Activated T-helper 1 cell treated with anti-CD3 and anti-CD28 coated beads, Interleukin-12 subunit alpha, Interleukin-12 subunit beta, Interleukin-2, Interleukin-4 antibody, amounts not matched to agents 30 ng/mL and 10 ng/mL and 1 ng/mL, durations not matched to agents 14 hours and 24 hours and 36 hours (primary cell): ENCODE data around the gene GNAI3. TPM values are rescaled to one million over a fixed set of nuclear protein-coding genes. Genes with fewer than 3 reads are reported as not detected.

Experiments used
- DNase-seq: peaks from one replicate; pipeline ENCODE4 v3.0.0; 2021; ENCODE audit warnings: low spot score
- H3K27ac Mint-ChIP-seq: one replicate; pipeline ENCODE4 v1.8.0; 2021; ENCODE audit warnings: mild to moderate bottlenecking, mixed read lengths
- H3K27me3 Mint-ChIP-seq: one replicate; pipeline ENCODE4 v1.8.0; 2022; ENCODE audit warnings: mild to moderate bottlenecking, moderate library complexity, mixed read lengths; ENCODE audit not compliant: insufficient read depth
- H3K36me3 Mint-ChIP-seq: one replicate; pipeline ENCODE4 v1.8.0; 2021; ENCODE audit warnings: low read depth, mixed read lengths
- H3K4me1 Mint-ChIP-seq: one replicate; pipeline ENCODE4 v1.8.0; 2021; ENCODE audit warnings: low read depth, mixed read lengths
- H3K4me3 Mint-ChIP-seq: one replicate; pipeline ENCODE4 v1.8.0; 2021; ENCODE audit warnings: mild to moderate bottlenecking, moderate library complexity, mixed read lengths
- H3K9me3 Mint-ChIP-seq: one replicate; pipeline ENCODE4 v1.8.0; 2021; ENCODE audit warnings: mixed read lengths
- intact Hi-C: fragments of 100-400 bp; cut with micrococcal nuclease; formaldehyde crosslinking; loops from one replicate; pipeline ENCODE4 v1.15.1; 2024
- total RNA-seq: library from RNA; stranded (reverse); gene quantifications from 2 replicates; pipeline ENCODE4 v1.2.3, GENCODE V29; 2022

GNAI3 gene
- total RNA-seq, 1 donor from 2014 or later, result 8.4 TPM

DNA sequence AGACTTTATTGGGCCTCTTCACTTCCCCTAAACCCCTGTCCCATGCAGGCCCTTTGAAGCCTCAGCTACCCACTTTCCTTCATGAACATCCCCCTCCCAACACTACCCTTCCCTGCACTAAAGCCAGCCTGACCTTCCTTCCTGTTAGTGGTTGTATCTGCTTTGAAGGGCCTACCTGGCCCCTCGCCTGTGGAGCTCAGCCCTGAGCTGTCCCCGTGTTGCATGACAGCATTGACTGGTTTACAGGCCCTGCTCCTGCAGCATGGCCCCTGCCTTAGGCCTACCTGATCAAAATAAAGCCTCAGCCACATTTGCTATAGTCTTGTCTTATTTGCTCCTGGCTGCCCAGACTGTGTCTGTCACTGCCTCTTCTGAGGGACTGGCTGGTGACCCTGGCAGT is 113.0 kb downstream of the GNAI3 start:
- Mint-ChIP-seq H3K4me1 (no peaks in the 10 kb centered on the region), H3K4me3 (no peak overlapping the region), H3K27me3 (no peaks in the 10 kb centered on the region), H3K27ac (no peak overlapping the region), H3K9me3 (no peaks in the 10 kb centered on the region), H3K36me3 (peaks cover 17% of the 10 kb centered on the region)
- no peak for DNase-seq
- intact Hi-C loops, result no loop called here

DNA sequence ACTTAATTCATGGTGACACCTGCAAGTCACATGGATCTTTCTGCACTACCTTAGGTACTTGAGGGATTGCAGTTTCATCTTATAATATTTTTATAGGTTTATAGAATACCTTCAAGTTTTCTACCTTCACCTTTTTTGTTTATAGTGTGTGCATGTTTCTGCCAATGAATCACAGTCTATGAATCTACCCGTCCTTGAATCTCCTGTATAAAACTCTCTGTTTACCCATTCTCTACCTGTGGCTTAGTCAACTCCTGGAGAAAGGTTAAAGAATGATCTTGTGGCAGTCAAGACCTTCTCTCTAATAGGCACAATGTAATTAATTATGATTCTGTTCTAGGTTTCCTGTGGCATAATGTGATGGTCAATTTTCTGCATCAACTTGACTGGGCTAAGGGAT is 116.3 kb downstream of the GNAI3 start:
- H3K27me3 Mint-ChIP-seq, result no peaks in the 10 kb centered on the region
- no peak for DNase-seq
- H3K27ac Mint-ChIP-seq, result no peak overlapping the region
- peaks cover 14% of the 10 kb centered on the region for H3K36me3 Mint-ChIP-seq
- H3K4me3 Mint-ChIP-seq, result no peak overlapping the region
- peaks cover 15% of the 10 kb centered on the region for H3K4me1 Mint-ChIP-seq
- intact Hi-C loops, result no loop called here
- H3K9me3 Mint-ChIP-seq, result no peaks in the 10 kb centered on the region

DNA sequence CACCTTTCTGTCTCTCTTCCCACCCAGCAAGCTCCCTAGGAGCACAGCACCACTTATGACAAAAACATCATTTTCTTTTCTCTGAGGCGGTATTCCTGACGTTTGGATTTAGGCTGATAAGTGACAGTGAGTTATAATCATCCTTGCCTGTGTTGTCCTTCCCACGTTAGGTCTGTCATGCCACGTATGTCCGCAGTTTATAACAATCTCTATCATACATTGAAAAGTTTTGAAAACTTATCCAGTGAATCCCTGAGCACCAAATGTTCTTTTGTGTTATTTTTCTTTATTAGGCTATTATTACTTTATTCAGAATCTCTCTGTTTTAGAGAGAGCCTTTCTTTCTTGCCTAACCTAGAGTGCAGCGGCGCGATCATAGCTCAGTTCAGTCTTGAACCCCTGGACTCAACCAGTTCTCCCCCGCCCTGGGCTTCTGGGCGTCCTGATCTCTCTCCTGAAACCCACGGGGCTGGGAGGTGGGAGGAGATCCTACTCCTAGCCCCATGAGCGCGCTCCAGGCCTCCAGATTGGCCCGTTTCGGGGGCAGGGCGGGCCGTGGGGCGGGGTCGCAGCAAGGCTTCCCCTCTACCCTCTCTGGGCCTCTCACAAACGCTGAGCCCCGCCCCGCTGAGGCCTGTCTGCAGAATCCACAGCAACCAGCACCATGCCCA is 119.2 kb downstream of the GNAI3 start, which contains the start of gene GSTM2:
GSTM2 (plus strand) TSS at position 606 of the 671 bp plus-strand sequence; CDS start at position 665, 59 bp downstream.
- no peak within 1 kb of the TSS for H3K27ac Mint-ChIP-seq
- intact Hi-C loops, result loop anchor here (1.0 to 2.0 kb wide), 3 partner anchors 11 to 47 kb away; partner anchors contain the start of genes GSTM1 and GSTM4
- H3K36me3 Mint-ChIP-seq, result peaks cover 5% of the 10 kb centered on the region
- peaks cover 16% of the 10 kb centered on the region for H3K4me1 Mint-ChIP-seq
- H3K27me3 Mint-ChIP-seq, result no peaks in the 10 kb centered on the region
- no peaks in the 10 kb centered on the region for H3K9me3 Mint-ChIP-seq
- DNase-seq, result peak; percentile 83
- H3K4me3 Mint-ChIP-seq, result peak within 1 kb of the TSS; percentile 73

Other genes with a start within 250 kb of the GNAI3 start
- gene MYBPHL, start 241.6 kb upstream of the GNAI3 start, total RNA-seq, result not detected in 2 replicates
- 1.4 and 1.5 TPM in 2 replicates for gene SORT1, start 150.7 kb upstream of the GNAI3 start, total RNA-seq
- gene PSMA5, start 122.2 kb upstream of the GNAI3 start, total RNA-seq, result 241 and 283 TPM in 2 replicates
- not detected in 2 replicates for gene SYPL2, start 82.1 kb upstream of the GNAI3 start, total RNA-seq
- 17.4 and 18.0 TPM in 2 replicates for gene ATXN7L2, start 64.7 kb upstream of the GNAI3 start, total RNA-seq
- 12.6 and 13.4 TPM in 2 replicates for gene CYB561D1, start 54.5 kb upstream of the GNAI3 start, total RNA-seq
- gene AMIGO1, start 38.9 kb upstream of the GNAI3 start, total RNA-seq, result 1.2 TPM in 2 replicates
- gene GPR61, start 8.7 kb upstream of the GNAI3 start, total RNA-seq, result not detected in 2 replicates
- gene GNAT2, start 71.0 kb downstream of the GNAI3 start, total RNA-seq, result 0.44 and 1.2 TPM in 2 replicates
- gene AMPD2, start 71.2 kb downstream of the GNAI3 start, total RNA-seq, result 92.4 and 100 TPM in 2 replicates
- gene GSTM4, start 107.5 kb downstream of the GNAI3 start, total RNA-seq, result 6.5 and 8.9 TPM in 2 replicates
- gene GSTM2, start 119.4 kb downstream of the GNAI3 start, total RNA-seq, result 19.0 and 19.2 TPM in 2 replicates
- gene GSTM1, start 139.2 kb downstream of the GNAI3 start, total RNA-seq, result 77.4 and 86.4 TPM in 2 replicates
- gene GSTM5, start 163.6 kb downstream of the GNAI3 start, total RNA-seq, result 0.08 TPM in 1 of 2 replicates, not detected in the other
- gene GSTM3, start 192.4 kb downstream of the GNAI3 start, total RNA-seq, result 10.1 and 11.0 TPM in 2 replicates
- gene EPS8L3, start 215.3 kb downstream of the GNAI3 start, total RNA-seq, result not detected in 2 replicates